Hepatocyte (in vitro differentiated cells): ENCODE measurements around the gene STX1A. TPM values are rescaled to one million over a fixed set of nuclear protein-coding genes. Genes with fewer than 3 reads are reported as not detected.

Experiments
- DNase-seq: peaks from one replicate; pipeline ENCODE4 v3.0.0-alpha.2; 2016; ENCODE audit warnings: low spot score
- H2AFZ ChIP-seq: fragments of 200-600 bp; sonication (generic); 2 replicates; pipeline ENCODE4 v1.6.0; 2016; ENCODE audit warnings: antibody characterized with exemption, mild to moderate bottlenecking
- H3K27ac ChIP-seq: fragments of 200-600 bp; sonication (generic); 2 replicates; pipeline ENCODE4 v1.5.1; 2016; ENCODE audit warnings: mild to moderate bottlenecking
- H3K27me3 ChIP-seq: fragments of 200-600 bp; sonication (generic); 2 replicates; pipeline ENCODE4 v1.6.1; 2016
- H3K36me3 ChIP-seq: fragments of 200-600 bp; sonication (generic); replicated peaks from 2 replicates; pipeline ENCODE4 v1.5.1; 2016; ENCODE audit warnings: low read depth; ENCODE audit not compliant: insufficient read depth
- H3K4me1 ChIP-seq: fragments of 200-600 bp; sonication (generic); 2 replicates; pipeline ENCODE4 v1.5.1; 2016; ENCODE audit warnings: mild to moderate bottlenecking, moderate library complexity; ENCODE audit not compliant: insufficient read depth
- H3K4me2 ChIP-seq: fragments of 200-600 bp; sonication (generic); 2 replicates; pipeline ENCODE4 v1.6.0; 2016
- H3K4me3 ChIP-seq: fragments of 200-600 bp; sonication (generic); 2 replicates; pipeline ENCODE4 v1.5.1; 2016; ENCODE audit warnings: mild to moderate bottlenecking
- H3K79me2 ChIP-seq: fragments of 200-600 bp; sonication (generic); 2 replicates; pipeline ENCODE4 v1.6.0; 2017; ENCODE audit warnings: mild to moderate bottlenecking
- H3K9me2 ChIP-seq: fragments of 200-600 bp; sonication (generic); replicated peaks from 2 replicates; pipeline ENCODE4 v1.6.0; 2017; ENCODE audit warnings: mild to moderate bottlenecking; ENCODE audit not compliant: insufficient read depth
- H3K9me3 ChIP-seq: fragments of 200-600 bp; sonication (generic); 2 replicates; pipeline ENCODE4 v1.5.1; 2016; ENCODE audit warnings: low read depth, mild to moderate bottlenecking
- H4K20me1 ChIP-seq: fragments of 200-600 bp; sonication (generic); 2 replicates; pipeline ENCODE4 v1.6.0; 2016; ENCODE audit warnings: mild to moderate bottlenecking; ENCODE audit not compliant: insufficient read depth, poor library complexity, severe bottlenecking
- EZH2 ChIP-seq: fragments of 200-600 bp; sonication (generic); IDR thresholded peaks from 2 replicates; pipeline ENCODE4 v1.6.1; 2016; ENCODE audit warnings: antibody characterized with exemption, mild to moderate bottlenecking, borderline replicate concordance
- EZH2phosphoT487 ChIP-seq: fragments of 200-600 bp; sonication (generic); IDR thresholded peaks from one replicate; pipeline ENCODE4 v1.6.1; 2018; ENCODE audit warnings: antibody characterized with exemption, mild to moderate bottlenecking, low read depth, moderate library complexity; ENCODE audit not compliant: unreplicated experiment, severe bottlenecking
- WGBS: methylation state at CpG from one replicate; pipeline ENCODE4 v1.1.6; 2016; ENCODE audit warnings: low lambda C conversion rate; ENCODE audit errors: missing lambda C conversion rate; 5-methylcytosine and 5-hydroxymethylcytosine counted together
- polyA plus RNA-seq: library from polyadenylated mRNA; unstranded; fragments of >200 nt; fragmentation: Nextera tagmentation; extraction: Ambion mirVana; gene quantifications from 2 replicates; pipeline ENCODE4 v1.2.1, GENCODE V29; 2016
- total RNA-seq: library from RNA; depleted of rRNA; stranded (reverse); fragments of >200 nt; gene quantifications from 2 replicates; pipeline ENCODE4 v1.2.3, GENCODE V29; 2014
- TF ChIP-seq, protein P1 (sequence below): fragments of 200-600 bp; sonication (generic); IDR thresholded peaks from 2 replicates; pipeline ENCODE4 v1.5.1; 2016; ENCODE audit warnings: antibody characterized with exemption, mild to moderate bottlenecking; ENCODE audit not compliant: poor library complexity

STX1A gene
- total and polyA plus RNA-seq, 2 experiments from 2014 or later = 22.8 to 27.1 TPM

DNA sequence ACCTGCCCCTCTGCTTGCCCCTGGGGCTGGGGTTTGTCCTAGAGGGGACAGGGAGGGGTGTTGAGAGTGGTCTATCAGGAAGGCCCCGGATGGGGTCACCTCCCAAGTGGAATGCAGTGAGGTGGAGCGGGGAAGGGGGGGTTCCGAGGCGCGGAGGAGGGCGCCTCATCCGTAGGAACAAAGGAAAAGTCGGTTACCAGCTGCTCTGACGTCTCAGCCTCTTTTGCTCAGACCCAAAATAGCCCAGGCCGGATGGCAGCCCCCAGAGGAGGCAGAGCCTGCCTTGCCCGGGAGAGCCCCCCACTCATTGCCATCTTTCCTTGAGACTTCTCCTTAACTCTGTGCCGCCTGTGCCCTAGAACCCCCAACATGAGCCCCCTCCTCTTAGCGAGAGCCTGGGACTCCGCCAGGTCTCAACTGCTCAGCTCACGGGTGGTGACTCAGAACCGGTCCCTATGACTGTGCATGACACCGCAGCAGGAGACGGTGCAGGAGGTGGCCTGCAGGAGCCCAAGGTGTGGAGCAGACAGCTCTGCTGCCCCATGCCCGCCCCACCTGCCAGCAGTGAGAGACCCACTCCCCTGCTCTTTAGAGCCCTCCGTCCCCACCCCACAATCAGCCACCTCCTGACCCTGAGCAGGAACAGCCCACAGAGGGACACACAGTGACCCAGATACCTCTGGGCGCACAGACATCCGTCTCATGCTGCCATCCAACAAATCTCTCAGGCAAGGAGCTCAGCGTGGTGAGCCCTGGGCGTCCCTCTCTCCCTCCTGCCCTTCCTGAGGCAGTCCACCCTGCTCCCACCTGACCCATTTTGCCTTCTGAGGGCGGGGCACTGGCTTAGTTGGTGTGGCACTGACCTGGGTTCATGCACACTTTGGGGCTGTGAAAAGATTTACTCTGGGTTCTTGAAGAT lies 13.1 kb downstream of the STX1A start:
- no peak for DNase-seq
- no peaks in the 10 kb centered on the region for H3K27me3 ChIP-seq
- no peak for TF ChIP-seq EZH2
- TF ChIP-seq EZH2phosphoT487 = no peak
- TF ChIP-seq, protein P1, sequence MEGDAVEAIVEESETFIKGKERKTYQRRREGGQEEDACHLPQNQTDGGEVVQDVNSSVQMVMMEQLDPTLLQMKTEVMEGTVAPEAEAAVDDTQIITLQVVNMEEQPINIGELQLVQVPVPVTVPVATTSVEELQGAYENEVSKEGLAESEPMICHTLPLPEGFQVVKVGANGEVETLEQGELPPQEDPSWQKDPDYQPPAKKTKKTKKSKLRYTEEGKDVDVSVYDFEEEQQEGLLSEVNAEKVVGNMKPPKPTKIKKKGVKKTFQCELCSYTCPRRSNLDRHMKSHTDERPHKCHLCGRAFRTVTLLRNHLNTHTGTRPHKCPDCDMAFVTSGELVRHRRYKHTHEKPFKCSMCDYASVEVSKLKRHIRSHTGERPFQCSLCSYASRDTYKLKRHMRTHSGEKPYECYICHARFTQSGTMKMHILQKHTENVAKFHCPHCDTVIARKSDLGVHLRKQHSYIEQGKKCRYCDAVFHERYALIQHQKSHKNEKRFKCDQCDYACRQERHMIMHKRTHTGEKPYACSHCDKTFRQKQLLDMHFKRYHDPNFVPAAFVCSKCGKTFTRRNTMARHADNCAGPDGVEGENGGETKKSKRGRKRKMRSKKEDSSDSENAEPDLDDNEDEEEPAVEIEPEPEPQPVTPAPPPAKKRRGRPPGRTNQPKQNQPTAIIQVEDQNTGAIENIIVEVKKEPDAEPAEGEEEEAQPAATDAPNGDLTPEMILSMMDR = no peak
- H3K4me1 ChIP-seq = peaks cover 8% of the 10 kb centered on the region
- H2AFZ ChIP-seq = no peak overlapping the region
- WGBS = 91% methylated on average over 24 of the region's 25 CpGs
- H3K27ac ChIP-seq = no peak overlapping the region
- H4K20me1 ChIP-seq = no peaks in the 10 kb centered on the region
- no peaks in the 10 kb centered on the region for H3K9me3 ChIP-seq
- H3K4me2 ChIP-seq = no peak overlapping the region
- no peak overlapping the region for H3K4me3 ChIP-seq
- no peaks in the 10 kb centered on the region for H3K36me3 ChIP-seq
- H3K79me2 ChIP-seq = peaks cover 22% of the 10 kb centered on the region
- H3K9me2 ChIP-seq = no peaks in the 10 kb centered on the region

DNA sequence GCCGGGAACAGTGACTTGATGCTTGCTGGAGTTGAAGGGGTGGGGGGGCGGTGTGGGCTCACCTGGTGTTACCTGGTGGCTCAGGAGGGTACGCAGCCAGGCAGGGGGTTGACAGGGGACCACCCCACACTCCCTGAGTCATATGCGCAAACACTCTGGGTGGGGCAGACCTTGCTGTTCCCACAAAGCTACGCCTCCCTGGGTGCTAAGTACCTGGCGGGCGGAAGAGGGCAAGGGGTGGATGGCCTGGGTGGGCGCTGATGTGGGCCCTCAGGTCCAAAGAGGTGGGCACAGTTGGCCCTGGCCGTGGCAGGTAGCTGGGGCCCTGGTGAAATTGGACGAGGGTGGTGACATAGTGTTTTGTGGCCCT lies 13.9 kb downstream of the STX1A start:
- no peaks in the 10 kb centered on the region for H3K9me3 ChIP-seq
- TF ChIP-seq EZH2phosphoT487 = no peak
- TF ChIP-seq, protein P1 = no peak
- no peak for TF ChIP-seq EZH2
- peaks cover 8% of the 10 kb centered on the region for H3K4me1 ChIP-seq
- no peaks in the 10 kb centered on the region for H3K9me2 ChIP-seq
- H3K27ac ChIP-seq = no peak overlapping the region
- no peak overlapping the region for H2AFZ ChIP-seq
- no peaks in the 10 kb centered on the region for H3K27me3 ChIP-seq
- H4K20me1 ChIP-seq = no peaks in the 10 kb centered on the region
- no peak overlapping the region for H3K4me3 ChIP-seq
- WGBS = 94% methylated on average over 10 of the region's 10 CpGs
- H3K36me3 ChIP-seq = no peaks in the 10 kb centered on the region
- no peak overlapping the region for H3K4me2 ChIP-seq
- no peak for DNase-seq
- H3K79me2 ChIP-seq = peaks cover 13% of the 10 kb centered on the region

DNA sequence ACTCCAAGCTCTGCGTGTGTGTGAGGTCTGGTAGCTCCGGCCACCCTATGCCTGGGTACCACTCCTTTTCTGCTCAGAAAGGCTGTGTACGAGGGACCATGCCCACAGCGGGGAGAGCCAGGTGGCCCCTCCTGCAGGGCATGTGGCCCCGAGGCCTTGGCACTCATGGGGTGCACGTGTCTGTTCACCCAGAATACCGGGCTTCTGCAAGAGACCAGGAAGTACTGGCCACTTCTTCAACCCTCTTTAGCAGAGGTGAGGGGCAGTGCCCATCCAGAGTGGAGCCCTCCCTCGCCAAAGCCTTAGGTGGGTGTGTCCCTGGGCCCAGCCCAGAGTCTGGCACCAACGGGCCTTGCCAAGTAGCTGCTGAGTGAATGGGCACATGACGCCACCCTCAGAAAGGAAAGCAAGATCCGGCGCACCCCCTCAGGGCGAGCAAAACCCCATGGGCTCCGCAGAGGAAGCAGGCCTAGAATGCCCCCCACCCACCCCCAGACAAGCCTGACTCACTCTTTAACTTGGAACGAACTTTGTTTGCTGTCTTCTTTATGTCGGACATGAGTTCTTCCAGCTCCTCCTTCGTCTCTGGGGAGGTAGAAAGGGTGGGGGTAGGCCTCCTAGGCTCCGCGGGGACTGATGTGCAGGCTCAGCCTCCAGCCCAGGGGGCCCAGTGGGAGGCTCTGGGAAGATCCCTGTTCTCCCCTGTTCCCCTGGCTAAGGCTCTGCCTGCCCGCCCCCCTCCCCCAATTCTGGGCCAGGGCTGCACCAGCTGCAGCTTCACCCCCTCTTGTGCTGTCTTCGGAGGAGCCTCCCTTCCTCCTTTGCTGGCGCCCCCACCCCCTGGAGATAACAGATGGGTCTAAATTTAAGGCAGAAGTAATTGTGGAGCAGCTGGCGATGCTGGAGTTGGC lies 14.6 kb downstream of the STX1A start:
- 87% methylated on average over 23 of the region's 23 CpGs for WGBS
- DNase-seq = peak; percentile 20
- H3K4me2 ChIP-seq = no peak overlapping the region
- H3K79me2 ChIP-seq = peaks cover 9% of the 10 kb centered on the region
- TF ChIP-seq, protein P1 = no peak
- no peak for TF ChIP-seq EZH2
- no peak for TF ChIP-seq EZH2phosphoT487
- H2AFZ ChIP-seq = no peak overlapping the region
- no peaks in the 10 kb centered on the region for H4K20me1 ChIP-seq
- H3K27me3 ChIP-seq = no peaks in the 10 kb centered on the region
- no peaks in the 10 kb centered on the region for H3K36me3 ChIP-seq
- no peaks in the 10 kb centered on the region for H3K9me3 ChIP-seq
- H3K4me3 ChIP-seq = no peak overlapping the region
- H3K27ac ChIP-seq = no peak overlapping the region
- H3K4me1 ChIP-seq = peaks cover 8% of the 10 kb centered on the region
- H3K9me2 ChIP-seq = no peaks in the 10 kb centered on the region
